Measurements from ENCODE around the gene NEU3.
"Not testable (repeated sequence)": the region's sequence is repeated elsewhere in the genome, so short reads cannot be mapped to it uniquely, and the experiment has no call there.

Gene NEU3

DNA sequence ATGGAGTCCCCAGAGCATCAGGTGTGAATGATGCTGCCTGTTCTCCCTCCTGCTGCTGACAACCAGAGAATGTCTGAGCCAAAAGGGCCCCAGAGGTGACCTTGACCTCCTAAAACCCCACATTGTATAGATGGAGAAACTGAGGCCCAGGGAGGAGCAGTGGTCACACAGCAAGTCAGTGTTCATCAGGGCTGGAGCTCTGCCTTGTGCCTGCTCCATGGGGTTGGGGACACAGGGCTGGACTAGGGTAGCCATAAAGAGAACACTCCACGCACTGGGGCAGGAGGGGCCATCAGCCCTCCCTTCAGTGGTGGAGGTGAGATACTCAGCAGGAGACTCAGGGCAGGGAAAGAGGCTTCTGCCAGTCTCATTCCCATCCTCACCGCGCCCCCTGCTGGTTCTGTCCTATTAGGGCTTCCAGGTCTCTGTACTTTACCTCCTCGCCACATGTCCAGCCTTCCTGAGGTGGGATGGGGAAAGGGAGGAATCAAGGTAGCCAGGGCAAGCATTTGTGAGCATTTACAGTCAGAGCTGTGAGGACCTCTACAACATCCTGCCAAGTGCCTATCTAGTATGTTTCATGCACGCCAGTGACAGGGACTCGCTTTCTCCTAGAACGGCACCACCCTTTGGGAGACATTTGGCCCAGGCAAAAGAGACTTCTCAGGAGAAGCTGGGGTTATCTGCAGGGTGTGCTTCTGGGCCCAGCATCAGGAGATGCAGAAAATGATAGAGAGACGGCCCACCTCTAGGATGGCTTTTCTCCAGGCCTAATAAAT lies 43.2 kb downstream of the NEU3 start:
- DNase-seq = peak; percentile 89

DNA sequence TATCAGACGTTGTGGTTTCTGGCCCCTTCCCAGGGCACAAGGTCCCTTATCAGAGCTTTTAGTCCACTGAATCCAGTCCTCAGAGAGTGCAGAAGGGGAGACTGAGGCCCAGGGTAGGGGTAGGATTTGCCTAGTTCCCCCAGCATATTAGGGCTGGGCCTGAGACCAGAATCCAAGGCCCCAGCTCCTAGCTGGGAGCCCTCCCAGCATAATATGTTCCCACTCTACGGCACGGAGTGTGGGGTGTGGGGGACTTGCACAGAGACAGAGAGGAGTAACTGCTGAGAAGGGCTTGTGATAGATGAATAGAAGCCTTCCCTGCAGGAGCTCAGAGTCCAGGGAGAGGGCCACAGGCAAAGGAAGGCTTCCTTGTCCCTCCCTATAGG lies 43.8 kb downstream of the NEU3 start:
- no peak for DNase-seq

DNA sequence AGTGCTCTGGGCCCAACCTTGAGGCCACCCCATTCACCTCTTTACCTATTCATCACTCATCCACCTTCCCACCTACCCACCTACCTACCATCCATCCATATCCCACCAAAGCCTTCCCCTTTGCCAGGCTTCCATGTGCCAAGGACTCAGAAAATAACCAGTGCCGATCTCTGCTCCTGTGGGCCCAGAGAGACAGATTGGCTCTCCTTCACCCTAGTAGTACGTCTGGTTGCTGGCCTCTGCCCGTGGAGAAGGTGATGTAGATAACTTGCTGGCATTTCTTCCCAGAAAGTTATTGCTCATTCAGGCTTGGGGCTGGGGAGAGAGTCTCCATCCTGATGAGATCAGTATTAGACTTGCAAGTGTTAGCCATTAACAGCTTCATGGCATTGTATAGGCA lies 45.2 kb downstream of the NEU3 start:
- peak; percentile 7 for DNase-seq

DNA sequence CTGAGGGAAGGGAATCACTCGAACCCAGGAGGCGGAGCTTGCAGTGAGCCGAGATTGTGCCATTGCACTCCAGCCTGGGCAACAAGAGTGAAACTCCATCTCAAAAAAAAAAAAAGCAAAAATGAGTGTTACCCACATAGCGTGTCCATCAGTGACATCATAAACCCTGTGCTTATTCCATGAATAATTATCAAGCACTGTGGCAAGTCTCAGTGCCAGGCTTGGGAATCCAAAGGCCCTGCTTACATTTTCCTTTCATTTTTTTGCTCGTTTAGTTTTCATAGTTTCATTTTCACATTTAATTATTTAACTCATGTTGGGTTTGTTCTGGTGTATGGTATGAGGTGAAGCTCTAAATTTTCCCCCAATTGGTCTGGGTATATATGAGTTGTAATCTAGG lies 46.5 kb downstream of the NEU3 start:
- DNase-seq = no peak

DNA sequence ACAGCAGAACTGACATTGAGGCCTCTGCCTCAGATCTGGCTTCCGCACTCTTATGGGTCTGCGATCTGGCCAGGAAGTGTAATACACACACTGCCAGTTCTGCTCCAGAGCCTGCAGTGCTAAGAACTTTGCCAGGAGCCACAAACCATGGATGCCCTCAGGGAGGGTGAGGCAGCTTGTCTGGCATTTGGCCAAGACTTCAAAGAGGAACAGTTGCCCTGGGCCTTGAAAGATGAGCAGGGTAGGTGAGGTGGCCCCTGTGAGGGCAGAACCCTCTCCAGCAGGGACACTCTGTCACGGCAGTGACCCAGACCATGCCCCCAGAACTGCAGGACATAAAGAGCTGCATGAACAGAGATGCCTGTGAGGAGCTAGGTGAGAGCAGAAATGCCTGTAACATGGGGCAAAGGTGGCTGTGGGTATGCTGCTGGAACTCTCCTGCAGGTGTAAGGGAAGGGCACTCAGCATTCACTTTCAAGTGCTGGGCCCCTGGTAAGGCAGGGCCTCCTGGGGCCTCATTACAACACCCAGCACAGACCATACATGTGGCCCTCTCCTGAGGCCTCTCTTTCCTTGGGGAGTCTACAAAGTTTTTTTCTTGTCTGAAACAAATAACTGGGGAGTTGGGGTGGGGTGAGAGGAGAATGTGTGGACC lies 47.3 kb downstream of the NEU3 start:
- DNase-seq = no peak

DNA sequence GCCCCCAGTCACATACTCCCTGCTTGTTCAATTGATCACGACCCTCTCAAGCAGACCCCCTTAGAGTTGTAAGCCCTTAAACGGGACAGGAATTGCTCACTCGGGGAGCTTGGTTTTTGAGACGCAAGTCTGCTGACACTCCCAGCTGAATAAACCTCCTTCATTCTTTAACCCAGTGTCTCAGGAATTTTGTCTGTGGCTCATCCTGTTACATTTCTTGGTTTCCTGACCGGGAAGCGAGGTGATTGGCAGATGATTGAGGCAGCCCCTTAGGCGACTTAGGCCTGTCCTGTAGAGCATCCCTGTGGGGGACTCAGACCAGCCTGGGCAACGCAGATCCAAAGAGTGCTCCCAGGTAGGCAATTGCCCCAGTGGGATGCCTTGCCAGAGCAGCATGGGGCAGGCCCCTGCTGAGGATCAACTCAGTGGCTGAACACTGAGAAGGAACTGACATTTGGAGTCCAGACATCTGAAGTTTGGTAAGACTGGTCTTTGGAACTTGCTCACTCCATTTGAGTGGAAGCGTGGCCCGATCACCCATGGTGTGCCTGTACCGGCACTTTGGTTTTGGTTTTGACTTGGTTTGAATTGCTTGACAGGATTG lies 51.5 kb downstream of the NEU3 start:
- no peak for DNase-seq

DNA sequence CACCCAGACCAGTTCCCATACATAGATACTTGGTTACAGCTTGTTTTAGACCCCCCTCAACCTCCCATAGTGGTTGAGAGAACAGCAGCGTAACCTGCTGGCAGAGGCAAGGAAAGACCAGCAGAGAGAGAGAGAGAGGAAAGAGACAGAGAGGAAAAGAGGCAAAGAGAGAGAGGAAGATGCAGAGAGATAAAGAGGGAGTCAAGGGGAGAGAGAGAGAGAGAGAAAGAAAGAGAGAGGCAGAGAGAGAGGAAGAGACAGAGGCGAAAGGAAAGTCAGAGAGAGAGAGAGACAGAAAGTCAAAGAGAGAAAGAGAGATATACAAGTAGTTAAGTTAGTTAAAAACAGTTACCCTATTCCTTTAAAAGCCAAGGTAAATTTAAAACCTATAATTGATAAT lies 52.5 kb downstream of the NEU3 start:
- no peak for DNase-seq

DNA sequence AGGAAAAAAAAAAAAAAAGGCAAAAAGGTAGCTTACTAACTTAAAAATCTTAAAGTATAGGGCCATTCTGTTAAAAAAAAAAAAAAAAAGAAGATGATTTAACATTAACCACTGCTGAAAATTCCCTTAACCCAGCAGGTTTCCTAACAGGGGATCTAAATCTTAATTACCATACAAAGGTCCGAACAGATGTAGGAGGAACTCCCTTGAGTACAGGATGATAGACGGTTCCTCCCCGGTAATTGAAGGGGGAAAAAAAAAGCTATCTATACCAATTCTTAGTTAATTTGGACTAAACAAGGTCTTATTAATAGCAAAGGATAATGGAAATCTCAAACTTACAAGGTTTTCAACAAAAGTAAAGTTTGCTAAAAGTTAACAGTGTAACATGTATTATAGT lies 53.1 kb downstream of the NEU3 start:
- not testable (repeated sequence) for DNase-seq

DNA sequence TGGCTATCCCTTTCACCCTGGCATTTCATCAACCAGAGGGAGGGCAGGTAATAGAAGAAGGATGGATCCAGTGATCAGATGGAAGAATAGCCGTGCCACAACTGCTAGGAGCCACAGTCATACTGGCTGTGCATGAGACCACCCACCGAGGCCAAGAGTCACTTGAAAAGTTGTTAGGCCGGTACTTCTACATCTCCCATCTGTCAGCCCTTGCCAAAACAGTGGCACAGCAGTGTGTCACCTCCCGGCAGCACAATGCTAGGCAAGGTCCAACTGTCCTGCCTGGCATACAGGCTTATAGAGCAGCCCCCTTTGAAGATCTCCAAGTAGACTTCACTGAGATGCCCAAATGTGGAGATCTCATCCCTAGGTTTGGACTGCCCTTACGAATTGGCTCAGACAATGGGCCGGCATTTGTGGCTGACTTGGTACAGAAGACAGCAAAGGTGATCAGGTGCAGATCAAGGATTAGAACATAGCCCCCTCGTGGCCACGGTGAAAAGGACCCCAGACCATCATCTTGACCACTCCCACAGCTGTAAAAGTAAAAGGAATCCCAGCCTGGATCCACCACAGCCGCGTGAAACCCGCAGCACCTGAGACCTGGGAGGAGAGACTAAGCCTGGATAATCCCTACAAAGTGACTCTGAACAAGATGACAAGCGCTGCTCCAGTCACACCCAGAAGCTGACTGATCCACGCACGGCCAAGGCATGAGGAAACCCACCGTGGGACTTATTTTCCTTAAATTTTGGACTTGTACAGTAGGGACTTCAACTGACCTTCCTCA lies 55.8 kb downstream of the NEU3 start:
- DNase-seq = not testable (repeated sequence)

DNA sequence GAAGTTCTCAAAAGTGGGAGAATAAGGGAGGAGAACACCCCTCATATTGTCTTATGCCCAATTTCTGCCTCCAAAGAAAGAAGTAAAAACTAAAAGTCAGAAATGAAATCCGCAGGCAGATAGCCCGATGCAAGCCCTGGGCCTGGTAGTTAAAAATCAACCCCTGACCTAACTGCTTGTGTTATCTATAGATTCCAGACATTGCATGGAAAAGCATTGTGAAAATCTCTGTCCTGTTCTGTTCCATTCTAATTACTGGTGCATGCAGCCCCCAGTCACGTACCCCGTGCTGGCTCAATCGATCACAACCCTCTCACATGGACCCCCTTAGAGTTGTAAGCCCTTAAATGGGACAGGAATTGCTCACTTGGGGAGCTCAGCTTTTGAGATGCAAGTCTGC lies 57.9 kb downstream of the NEU3 start:
- DNase-seq = not testable (repeated sequence)

DNA sequence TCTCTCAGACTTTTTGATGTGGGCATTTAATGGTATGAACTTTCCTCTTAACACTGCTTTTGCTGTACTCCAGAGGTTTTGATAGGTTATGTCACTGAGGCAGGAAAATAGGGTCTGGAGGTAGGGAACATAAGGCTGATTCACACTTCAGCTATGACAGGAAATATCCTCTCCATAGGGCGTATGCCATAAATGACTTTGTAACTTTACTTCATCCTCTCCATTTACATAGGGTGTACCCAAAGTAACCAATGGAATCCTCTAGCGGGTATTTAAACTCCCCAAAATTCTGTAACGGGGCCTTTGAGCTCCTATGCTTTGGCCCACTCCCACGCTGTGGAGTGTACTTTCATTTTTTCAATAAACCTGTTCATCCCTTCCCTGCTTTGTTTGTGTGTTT lies 58.5 kb downstream of the NEU3 start:
- no peak for DNase-seq

DNA sequence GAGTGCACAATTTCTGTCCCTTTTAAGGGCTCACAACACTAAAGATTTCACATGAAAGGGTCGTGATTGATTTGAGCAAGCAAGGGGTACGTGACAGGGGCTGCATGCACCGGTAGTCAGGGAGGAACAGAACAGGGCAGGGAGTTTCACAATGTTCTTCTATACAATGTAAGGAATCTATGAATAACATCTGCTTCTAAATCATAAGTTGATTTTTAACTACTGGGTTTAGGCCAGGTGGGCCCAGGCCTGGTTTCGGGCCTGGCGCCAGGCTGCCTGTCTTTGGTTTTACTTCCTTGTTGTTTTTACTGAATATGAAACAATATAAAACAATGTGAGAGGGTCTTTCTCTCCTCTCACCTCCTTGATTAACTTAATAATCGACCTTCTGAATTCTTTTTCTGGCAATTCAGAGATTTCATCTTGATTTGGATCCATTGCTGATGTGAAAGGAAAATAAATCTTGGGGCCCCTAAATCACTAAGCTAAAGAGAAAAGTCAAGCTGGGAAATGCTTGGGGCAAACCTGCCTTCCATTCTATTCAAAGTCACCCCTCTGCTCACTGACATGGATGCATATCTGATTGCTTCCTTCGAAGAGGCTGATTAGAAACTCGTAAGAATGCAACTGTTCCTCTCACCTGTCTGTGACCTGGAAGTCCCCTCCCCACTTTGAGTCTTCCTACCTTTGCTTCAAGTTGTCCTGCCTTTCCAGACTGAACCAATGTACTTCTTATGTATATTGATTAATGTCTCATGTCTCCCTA lies 61.0 kb downstream of the NEU3 start:
- not testable (repeated sequence) for DNase-seq

DNA sequence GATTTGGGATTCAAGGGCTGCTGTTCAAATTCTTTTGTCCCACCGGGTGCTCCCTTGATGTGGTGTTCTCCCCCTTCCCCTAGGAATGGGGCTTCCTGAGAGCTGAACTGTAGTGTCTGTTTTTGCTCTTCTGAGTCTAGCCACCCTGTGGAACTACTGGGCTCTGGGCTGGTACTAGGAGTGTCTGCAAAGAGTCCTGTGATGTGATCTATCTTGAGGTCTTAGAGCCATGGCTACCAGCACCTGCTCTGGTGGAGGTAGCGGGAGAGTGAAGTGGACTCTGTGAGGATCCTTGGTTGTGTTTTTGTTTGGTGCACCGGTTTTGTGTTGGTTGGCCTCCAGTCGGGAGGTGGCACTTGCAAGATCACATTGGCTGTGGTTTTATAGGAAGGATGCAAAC lies 61.8 kb downstream of the NEU3 start:
- no peak for DNase-seq

DNA sequence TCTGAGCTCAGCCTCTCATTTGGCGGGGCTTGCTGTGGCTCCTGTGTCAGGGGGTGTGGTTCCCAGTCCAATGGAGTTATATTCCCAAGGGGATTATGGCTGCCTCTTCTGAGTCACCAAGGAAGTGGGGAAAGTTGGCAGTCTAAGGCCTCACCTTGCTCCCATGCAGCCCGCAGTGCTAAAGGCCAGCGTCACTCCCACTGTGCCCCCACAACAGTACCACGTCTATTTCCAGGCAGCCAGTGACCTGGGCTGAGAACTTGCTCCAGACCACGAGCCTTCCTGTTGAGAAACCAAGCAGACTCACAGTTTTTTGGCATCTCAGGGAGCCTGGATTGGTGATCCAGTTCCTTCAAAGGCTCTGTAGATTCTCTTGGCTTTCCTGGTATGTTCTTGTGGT lies 62.3 kb downstream of the NEU3 start:
- no peak for DNase-seq

DNA sequence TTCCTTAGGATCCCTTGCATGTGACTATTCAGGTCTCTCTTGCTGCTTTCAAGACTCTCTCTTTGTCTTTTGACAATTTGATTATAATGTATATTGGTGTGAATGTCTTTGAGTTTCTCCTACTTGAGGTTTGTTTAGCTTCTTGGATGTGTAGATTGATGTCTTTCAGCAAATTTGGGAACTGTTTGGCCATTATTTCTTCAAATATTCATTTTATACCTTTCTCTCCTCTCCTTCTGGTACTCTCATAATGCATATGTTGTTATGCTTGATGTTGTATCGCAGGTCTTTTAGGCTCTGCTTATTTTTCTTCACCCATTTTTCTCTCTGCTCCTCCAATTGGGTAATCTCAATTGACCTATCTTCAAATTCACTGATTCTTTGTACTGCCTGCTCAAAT lies 63.7 kb downstream of the NEU3 start:
- no peak for DNase-seq

DNA sequence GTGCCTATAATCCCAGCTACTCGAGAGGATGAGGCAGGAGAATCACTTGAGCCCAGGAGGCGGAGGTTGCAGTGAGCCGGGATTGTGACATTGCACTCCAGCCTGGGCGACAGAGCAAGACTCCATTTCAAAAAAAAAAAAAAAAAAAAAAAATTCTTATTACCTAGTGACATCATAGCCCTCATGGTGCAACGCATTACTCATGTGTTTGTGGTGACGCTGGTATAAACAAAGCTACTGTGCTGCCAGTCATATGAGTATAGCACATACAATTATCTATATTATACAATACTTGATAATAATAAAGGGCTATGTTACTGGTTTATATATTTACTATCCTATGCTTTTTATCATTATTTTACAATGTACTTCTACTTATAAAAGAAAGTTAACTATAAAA lies 66.8 kb downstream of the NEU3 start:
- DNase-seq = no peak

DNA sequence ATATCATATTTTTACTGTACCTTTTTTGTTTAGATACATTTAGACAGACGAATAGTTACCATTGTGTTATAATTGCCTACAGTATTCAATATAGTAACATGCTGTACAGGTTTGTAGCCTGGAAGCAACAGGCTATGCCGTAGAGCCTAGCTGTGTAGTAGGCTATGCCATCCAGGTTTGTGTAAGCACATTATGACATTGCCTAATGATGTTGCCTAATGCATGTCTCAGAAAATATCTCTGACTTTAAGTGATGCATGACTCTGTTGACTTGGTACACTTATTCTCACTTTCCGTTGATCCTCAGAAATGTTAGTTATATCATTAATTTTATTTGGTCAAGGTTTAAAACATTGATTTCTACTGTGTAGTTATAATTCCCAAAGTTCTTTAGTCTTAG lies 68.1 kb downstream of the NEU3 start:
- no peak for DNase-seq

DNA sequence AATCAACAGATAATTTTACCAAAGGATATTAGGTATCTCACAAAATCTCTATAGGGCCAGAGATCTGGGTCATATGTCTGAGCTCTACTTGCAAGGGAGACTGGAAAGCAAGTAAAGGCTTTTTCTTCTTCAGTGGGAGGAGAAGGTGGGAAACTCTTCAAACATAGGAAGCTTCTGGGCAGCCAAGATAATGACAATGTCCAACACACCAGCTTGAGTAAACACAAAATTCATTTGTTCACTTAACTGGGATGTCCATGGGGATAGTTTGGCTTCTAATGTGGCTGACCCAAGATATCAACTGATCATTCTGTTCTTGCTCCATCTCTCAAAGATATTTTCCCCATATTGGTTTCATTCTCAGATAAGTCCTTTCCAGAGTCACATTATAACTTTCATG lies 70.6 kb downstream of the NEU3 start:
- DNase-seq = no peak

DNA sequence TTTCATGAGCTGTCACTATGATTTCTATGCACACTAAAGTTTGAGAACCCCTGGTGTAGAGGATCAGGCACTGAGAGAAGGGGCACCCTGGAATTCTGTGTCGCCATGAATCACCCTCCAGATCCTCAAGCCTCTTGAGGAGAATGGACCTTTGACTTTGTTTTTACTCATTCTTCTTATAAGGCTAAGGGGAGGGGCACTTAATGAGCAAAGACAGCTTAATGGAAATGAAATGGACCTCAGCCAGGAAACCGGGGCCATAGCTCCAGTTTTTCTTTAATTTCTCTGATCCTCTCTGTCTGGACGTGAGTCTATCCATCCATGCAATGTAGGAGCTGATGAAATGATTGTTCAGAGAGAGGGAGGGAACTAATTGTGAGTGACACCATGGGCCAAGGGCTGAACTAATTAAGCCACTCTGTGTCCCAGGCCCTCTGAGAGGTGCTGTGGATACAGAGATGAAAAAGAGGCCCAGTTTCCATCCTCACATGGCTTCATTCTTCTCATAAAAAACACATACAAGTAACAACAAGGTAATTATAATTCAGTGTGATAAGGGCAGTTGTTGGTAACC lies 75.1 kb downstream of the NEU3 start:
- DNase-seq = no peak

DNA sequence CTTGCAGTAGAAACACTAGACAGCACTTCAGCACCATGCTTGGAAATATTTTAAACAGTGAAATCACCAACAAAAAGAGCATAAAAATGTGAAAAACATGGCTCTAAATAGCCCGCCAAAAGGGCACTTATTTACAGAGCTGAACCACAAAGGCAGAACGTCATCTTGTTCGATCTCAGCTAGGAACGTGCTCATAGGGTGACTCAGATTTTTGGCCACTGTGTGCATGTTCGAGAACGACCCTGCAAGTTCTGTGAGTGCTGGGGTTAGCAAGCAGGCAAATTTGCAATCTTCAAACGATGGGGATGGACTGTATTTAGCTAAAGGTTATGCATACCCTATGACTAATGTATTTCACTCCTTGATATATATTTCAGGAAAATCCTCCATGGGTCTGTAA lies 77.3 kb downstream of the NEU3 start:
- DNase-seq = no peak

All from stimulated activated CD8-positive, alpha-beta memory T cell treated with anti-CD3 and anti-CD28 coated beads, Interleukin-4, amount 100 ng/mL, for 48 hours (primary cell).